ENCODE measurements around the gene FMN1.
A peak's percentile ranks its signal among the peaks of the same experiment; 100 is the strongest.

The FMN1 gene

DNA sequence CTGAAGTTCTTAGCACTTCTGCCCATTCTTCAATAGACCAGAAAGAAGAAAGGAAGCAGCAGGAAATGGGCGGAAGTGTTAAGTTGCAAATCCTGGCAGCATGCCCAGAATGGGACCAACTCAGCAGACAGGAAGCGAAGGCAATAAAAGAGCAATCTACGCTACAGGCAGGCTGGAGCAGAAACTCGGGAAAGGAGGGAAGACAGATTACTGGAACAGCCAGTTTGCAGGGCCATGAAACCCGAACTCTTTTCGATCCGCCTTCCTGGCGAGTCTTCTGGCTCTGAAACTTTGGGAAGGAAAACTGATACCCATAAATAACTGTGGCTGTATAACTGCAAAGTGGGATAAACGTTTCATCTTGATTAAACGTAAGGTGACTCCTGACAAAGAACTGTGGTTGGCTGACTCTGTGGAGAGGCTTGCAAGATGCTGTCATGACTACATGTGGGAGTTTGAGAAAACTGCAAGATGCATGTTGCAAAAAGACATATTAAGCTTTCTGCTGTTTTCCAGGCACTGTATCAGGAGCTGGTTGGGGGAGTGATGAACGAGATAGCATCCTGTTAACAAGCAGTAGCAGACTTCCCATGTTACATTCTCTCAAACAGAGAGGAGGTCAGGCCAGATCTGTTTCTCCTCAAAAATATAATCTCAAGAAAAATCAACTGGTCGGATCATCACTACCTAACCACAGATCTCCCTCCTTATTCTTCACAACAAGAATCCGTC is 67.8 kb downstream of the FMN1 start:
- TF ChIP-seq, protein P1, sequence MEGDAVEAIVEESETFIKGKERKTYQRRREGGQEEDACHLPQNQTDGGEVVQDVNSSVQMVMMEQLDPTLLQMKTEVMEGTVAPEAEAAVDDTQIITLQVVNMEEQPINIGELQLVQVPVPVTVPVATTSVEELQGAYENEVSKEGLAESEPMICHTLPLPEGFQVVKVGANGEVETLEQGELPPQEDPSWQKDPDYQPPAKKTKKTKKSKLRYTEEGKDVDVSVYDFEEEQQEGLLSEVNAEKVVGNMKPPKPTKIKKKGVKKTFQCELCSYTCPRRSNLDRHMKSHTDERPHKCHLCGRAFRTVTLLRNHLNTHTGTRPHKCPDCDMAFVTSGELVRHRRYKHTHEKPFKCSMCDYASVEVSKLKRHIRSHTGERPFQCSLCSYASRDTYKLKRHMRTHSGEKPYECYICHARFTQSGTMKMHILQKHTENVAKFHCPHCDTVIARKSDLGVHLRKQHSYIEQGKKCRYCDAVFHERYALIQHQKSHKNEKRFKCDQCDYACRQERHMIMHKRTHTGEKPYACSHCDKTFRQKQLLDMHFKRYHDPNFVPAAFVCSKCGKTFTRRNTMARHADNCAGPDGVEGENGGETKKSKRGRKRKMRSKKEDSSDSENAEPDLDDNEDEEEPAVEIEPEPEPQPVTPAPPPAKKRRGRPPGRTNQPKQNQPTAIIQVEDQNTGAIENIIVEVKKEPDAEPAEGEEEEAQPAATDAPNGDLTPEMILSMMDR (IDR thresholded peaks at IDR 0.05; ENCODE audit: insufficient read depth, low read depth, low read length, missing control alignments) = no peak
- peak; percentile 94 for DNase-seq (ENCODE audit: low read depth)
- H3K4me3 ChIP-seq (ENCODE audit: low read length) = no peak overlapping the region

- TF ChIP-seq, protein P1 (IDR thresholded peaks at IDR 0.05; ENCODE audit: insufficient read depth, low read depth, low read length, missing control alignments) = no peak
- H3K4me3 ChIP-seq (ENCODE audit: low read length) = no peak overlapping the region
These were observed 68.5 kb downstream of the FMN1 start for GRCh38 chr15:33125894-33126537.

GRCh38 chr15:33124811-33125210 is 69.7 kb downstream of the FMN1 start:
- TF ChIP-seq, protein P1 (IDR thresholded peaks at IDR 0.05; ENCODE audit: insufficient read depth, low read depth, low read length, missing control alignments) = no peak
- DNase-seq (ENCODE audit: low read depth) = no peak
- no peak overlapping the region for H3K4me3 ChIP-seq (ENCODE audit: low read length)

More at GRCh38 chr15:33125894-33126537, 68.5 kb downstream of the FMN1 start:
- DNase-seq (ENCODE audit: low read depth) = no peak

DNA sequence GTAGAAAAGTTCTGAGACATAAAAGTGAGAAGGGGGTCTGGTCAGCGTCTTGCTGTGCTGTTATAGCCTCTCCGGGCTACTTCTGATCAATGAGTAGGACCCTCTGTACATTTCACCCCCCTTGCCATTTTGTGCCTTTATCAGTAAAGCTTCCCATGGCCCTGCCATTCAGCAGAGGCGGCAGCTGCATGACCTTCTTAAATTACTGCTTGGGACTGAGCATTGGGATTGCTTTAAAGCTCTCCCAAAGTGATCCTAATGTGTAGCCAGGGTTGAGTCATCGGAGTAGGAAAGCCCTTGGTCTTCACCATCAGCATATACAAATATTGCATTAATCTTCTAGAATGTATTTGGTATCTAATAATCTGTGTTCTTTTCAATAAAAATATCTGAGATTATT is 70.2 kb downstream of the FMN1 start:
- no peak for DNase-seq (ENCODE audit: low read depth)
- no peak overlapping the region for H3K4me3 ChIP-seq (ENCODE audit: low read length)
- TF ChIP-seq, protein P1 (IDR thresholded peaks at IDR 0.05; ENCODE audit: insufficient read depth, low read depth, low read length, missing control alignments) = no peak

DNA sequence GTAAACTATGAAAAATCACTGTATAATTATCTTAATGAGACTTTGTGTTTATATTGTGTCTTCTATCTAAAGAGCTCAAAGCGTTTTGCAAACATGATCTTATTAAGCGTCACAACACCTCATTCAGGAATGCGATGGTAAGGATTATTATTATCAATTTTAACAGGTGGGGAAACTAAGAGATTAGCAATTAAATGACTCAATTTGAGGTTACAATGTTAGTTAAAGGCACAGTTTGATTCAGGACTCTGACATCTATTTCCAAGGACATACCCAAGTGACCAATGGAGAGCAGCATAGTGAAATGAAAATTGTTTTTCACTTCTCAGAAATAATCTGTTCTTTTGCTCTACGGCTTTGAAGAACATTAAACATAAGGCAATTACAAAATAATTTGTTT is 74.6 kb downstream of the FMN1 start:
- TF ChIP-seq, protein P1 (IDR thresholded peaks at IDR 0.05; ENCODE audit: insufficient read depth, low read depth, low read length, missing control alignments) = no peak
- DNase-seq (ENCODE audit: low read depth) = no peak

GRCh38 chr15:33119273-33119672 is 75.2 kb downstream of the FMN1 start:
- no peak for DNase-seq (ENCODE audit: low read depth)
- H3K4me3 ChIP-seq (ENCODE audit: low read length) = no peak overlapping the region
- TF ChIP-seq, protein P1 (IDR thresholded peaks at IDR 0.05; ENCODE audit: insufficient read depth, low read depth, low read length, missing control alignments) = no peak

More for the DNA sequence above, 74.6 kb downstream of the FMN1 start:
- H3K4me3 ChIP-seq (ENCODE audit: low read length) = no peak overlapping the region

All from epithelial cell of esophagus (primary cell).